CD4-positive, alpha-beta memory T cell (primary cell): ENCODE data around the gene MTERF1. TPM values are rescaled to one million over a fixed set of nuclear protein-coding genes. Genes with fewer than 3 reads are reported as not detected.
A peak's percentile ranks its signal among the peaks of the same experiment; 100 is the strongest.

Source experiments
- CTCF ChIA-PET: fragments of 350-600 bp; sonication (Branson Sonifier 250); formaldehyde crosslinking; loops from one replicate; lab custom pipeline; 2021; ENCODE audit warnings: inconsistent platforms; ENCODE audit not compliant: partially characterized antibody; lab: Charles Lee
- POLR2A ChIA-PET: fragments of 350-600 bp; sonication (Branson Sonifier 250); formaldehyde crosslinking; loops from one replicate; lab custom pipeline; 2021; ENCODE audit not compliant: partially characterized antibody; lab: Charles Lee
- DNase-seq, 5 donors: peaks; one replicate each; pipeline versions ENCODE4 v3.0.0 to v3.0.0-alpha.2; 2020 to 2022; ENCODE audit warnings: mixed read lengths in 1 of 5
- H3K27ac ChIP-seq: one replicate; pipeline ENCODE4 v1.7.0; 2013; ENCODE audit warnings: low read depth, low read length
- H3K27me3 ChIP-seq: 2 replicates; pipeline ENCODE4 v1.7.0; 2013; ENCODE audit warnings: mild to moderate bottlenecking, low read length, moderate library complexity; ENCODE audit not compliant: insufficient read depth
- H3K36me3 ChIP-seq: 2 replicates; pipeline ENCODE4 v1.7.0; 2013; ENCODE audit warnings: mild to moderate bottlenecking, low read length, moderate library complexity; ENCODE audit not compliant: insufficient read depth
- H3K4me1 ChIP-seq: 2 replicates; pipeline ENCODE4 v1.7.0; 2013; ENCODE audit warnings: mild to moderate bottlenecking, low read length, moderate library complexity; ENCODE audit not compliant: insufficient read depth
- H3K4me3 ChIP-seq, 2 donors: one replicate each; pipeline ENCODE4 v1.7.0; 2013; ENCODE audit warnings: low read length in 2 of 2, mild to moderate bottlenecking in 1 of 2
- H3K9me3 ChIP-seq, 2 donors: one replicate each; pipeline ENCODE4 v1.7.0; 2013; ENCODE audit warnings: low read length in 2 of 2, control low read depth in 1 of 2; ENCODE audit not compliant: control insufficient read depth in 1 of 2
- H3K27ac Mint-ChIP-seq, 7 donors: one replicate each; pipeline ENCODE4 v1.8.0; 2020 to 2021; ENCODE audit warnings: mixed read lengths in 7 of 7, mild to moderate bottlenecking in 6 of 7, inconsistent platforms in 3 of 7, moderate library complexity in 3 of 7
- H3K27me3 Mint-ChIP-seq, 2 donors: one replicate each; pipeline ENCODE4 v1.8.0; 2020 to 2021; ENCODE audit warnings: mixed read lengths in 2 of 2
- H3K36me3 Mint-ChIP-seq, 2 donors: one replicate each; pipeline ENCODE4 v1.8.0; 2020 to 2021; ENCODE audit warnings: mixed read lengths in 2 of 2, inconsistent platforms in 1 of 2, mild to moderate bottlenecking in 1 of 2
- H3K4me1 Mint-ChIP-seq, 4 donors: one replicate each; pipeline ENCODE4 v1.8.0; 2020 to 2021; ENCODE audit warnings: mixed read lengths in 4 of 4, mild to moderate bottlenecking in 1 of 4
- H3K4me3 Mint-ChIP-seq, 8 donors: one replicate each; pipeline ENCODE4 v1.8.0; 2020 to 2021; ENCODE audit warnings: mixed read lengths in 8 of 8, mild to moderate bottlenecking in 7 of 8, moderate library complexity in 6 of 8, inconsistent platforms in 3 of 8
- H3K9me3 Mint-ChIP-seq, 8 donors: one replicate each; pipeline ENCODE4 v1.8.0; 2020 to 2021; ENCODE audit warnings: mixed read lengths in 8 of 8, mild to moderate bottlenecking in 5 of 8, inconsistent platforms in 3 of 8, moderate library complexity in 1 of 8
- intact Hi-C: fragments of 100-400 bp; cut with micrococcal nuclease; formaldehyde crosslinking; loops from one replicate; pipeline ENCODE4 v1.15.1; 2023
- polyA plus RNA-seq, 2 donors: library from polyadenylated mRNA; unstranded; fragments of 300-500 nt; fragmentation: Illumina TruSeq; gene quantifications; one replicate each; pipeline ENCODE4 v1.2.3, GENCODE V29; 2021
- total RNA-seq, 2 experiments: library from RNA; stranded (reverse); gene quantifications; one replicate each; pipeline ENCODE4 v1.2.3, GENCODE V29; 2021

MTERF1 gene
- total and polyA plus RNA-seq, 4 experiments from 2014 or later, result 6.6 to 32.4 (median 23.6) TPM

DNA sequence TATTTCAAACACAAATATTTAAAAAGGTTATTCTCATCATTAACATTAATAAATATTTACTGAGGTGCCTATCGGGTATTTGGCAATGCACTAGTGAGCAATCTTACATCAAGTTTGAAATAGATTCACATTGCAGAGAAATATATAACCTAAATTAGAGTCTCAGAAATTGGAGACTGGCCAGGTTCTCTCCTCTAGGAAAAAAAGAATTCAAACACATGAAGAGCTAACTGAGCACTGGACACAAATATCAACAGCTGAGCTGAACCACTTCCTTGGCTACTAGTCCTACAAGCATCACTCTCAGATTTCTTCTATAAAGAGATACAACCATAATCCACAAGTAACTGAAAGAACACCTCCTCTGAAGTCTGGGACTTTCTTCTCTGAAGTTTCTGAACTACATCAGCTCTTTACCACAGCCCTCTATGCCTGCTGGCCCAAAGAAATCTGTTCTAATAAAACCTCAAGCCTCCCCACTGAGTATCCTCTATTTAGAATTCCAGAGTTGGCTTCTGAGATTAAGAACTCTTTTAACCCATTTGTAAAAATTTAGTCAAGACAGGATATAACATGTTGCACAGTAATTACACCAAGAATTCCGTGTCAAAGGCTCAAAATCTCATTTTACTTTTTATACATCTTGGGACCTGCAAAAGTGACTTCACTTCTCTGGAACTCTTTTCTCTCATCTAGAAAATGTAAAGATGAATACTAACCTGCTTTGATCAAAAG, 45.2 kb downstream of the MTERF1 start:
- Mint-ChIP-seq H3K36me3 (no peaks in the 10 kb centered on the region), H3K4me3 (no peak overlapping the region), H3K27ac (no peak overlapping the region), H3K4me1 (peaks cover 0 to 3% (median 0%) of the 10 kb centered on the region in 4 donors), H3K9me3 (no peaks in the 10 kb centered on the region), H3K27me3 (no peaks in the 10 kb centered on the region)
- Histone ChIP-seq H3K4me1 (no peaks in the 10 kb centered on the region), H3K9me3 (no peaks in the 10 kb centered on the region), H3K4me3 (no peak overlapping the region), H3K27ac (no peak overlapping the region), H3K36me3 (no peaks in the 10 kb centered on the region), H3K27me3 (no peaks in the 10 kb centered on the region)
- ChIA-PET POLR2A (interaction anchor here (0.7 kb wide), 1 partner anchor 613 kb away, joined by 3 read pairs; no protein-coding TSS in a partner anchor), CTCF (no interaction called here)
- intact Hi-C loops, result no loop called here
- no peak for DNase-seq

- H3K4me1 ChIP-seq, result no peaks in the 10 kb centered on the region
- Mint-ChIP-seq H3K27ac (no peak overlapping the region), H3K36me3 (no peaks in the 10 kb centered on the region), H3K27me3 (no peaks in the 10 kb centered on the region), H3K9me3 (no peaks in the 10 kb centered on the region), H3K4me3 (no peak overlapping the region), H3K4me1 (peaks cover 0 to 1% (median 0%) of the 10 kb centered on the region in 4 donors)
- no peaks in the 10 kb centered on the region for H3K36me3 ChIP-seq
- H3K9me3 ChIP-seq, result no peaks in the 10 kb centered on the region
- CTCF ChIA-PET, result no interaction called here
- intact Hi-C loops, result loop anchor here (5.0 kb wide), 1 partner anchor 630 kb away; no protein-coding TSS in a partner anchor
- no peak overlapping the region for H3K4me3 ChIP-seq
- POLR2A ChIA-PET, result no interaction called here
- no peaks in the 10 kb centered on the region for H3K27me3 ChIP-seq
- no peak for DNase-seq
- H3K27ac ChIP-seq, result no peak overlapping the region
These were observed 47.9 kb downstream of the MTERF1 start for GRCh38 chr7:91832493-91833045.

GRCh38 chr7:91827169-91827568, 53.3 kb downstream of the MTERF1 start:
- intact Hi-C loops, result no loop called here
- POLR2A ChIA-PET, result no interaction called here
- H3K4me1 Mint-ChIP-seq, result no peaks in the 10 kb centered on the region

DNA sequence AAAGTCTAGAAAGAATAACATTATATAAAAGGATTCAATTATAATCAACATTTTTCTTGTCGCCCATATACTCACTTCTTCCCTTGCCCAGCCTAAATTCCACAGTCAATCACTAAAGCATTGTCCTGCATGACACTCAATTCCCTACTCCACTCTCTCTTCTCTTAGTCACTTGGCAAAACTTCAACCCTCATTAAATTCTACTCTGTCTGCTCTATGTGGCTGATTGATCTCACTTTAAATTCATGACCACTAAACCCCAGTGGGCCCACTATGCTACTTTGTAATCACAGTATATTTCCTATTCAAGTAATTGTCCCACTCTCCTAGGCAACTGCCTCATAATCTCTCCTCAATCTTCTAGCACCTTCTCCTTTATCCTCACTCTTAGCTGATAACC, 54.1 kb downstream of the MTERF1 start:
- Mint-ChIP-seq H3K27me3 (no peaks in the 10 kb centered on the region), H3K4me3 (no peak overlapping the region), H3K9me3 (peaks cover 3 to 31% (median 24%) of the 10 kb centered on the region in 8 donors), H3K27ac (peak overlapping the region in 1 of 7 donors; percentile 0), H3K36me3 (peaks cover 7 to 40% of the 10 kb centered on the region in 2 donors), H3K4me1 (no peaks in the 10 kb centered on the region)
- H3K27ac ChIP-seq, result no peak overlapping the region
- no peaks in the 10 kb centered on the region for H3K9me3 ChIP-seq
- no peak for DNase-seq
- H3K27me3 ChIP-seq, result no peaks in the 10 kb centered on the region
- intact Hi-C loops, result no loop called here
- H3K4me3 ChIP-seq, result no peak overlapping the region
- ChIA-PET POLR2A (no interaction called here), CTCF (no interaction called here)
- H3K36me3 ChIP-seq, result no peaks in the 10 kb centered on the region
- H3K4me1 ChIP-seq, result no peaks in the 10 kb centered on the region

More at GRCh38 chr7:91827169-91827568, 53.3 kb downstream of the MTERF1 start:
- no peaks in the 10 kb centered on the region for H3K9me3 ChIP-seq
- no peaks in the 10 kb centered on the region for H3K4me1 ChIP-seq
- CTCF ChIA-PET, result no interaction called here
- Mint-ChIP-seq H3K27ac (no peak overlapping the region), H3K9me3 (peaks cover 0 to 23% (median 17%) of the 10 kb centered on the region in 8 donors), H3K27me3 (no peaks in the 10 kb centered on the region), H3K4me3 (no peak overlapping the region), H3K36me3 (peaks cover 4 to 36% of the 10 kb centered on the region in 2 donors)
- H3K27ac ChIP-seq, result no peak overlapping the region
- no peak for DNase-seq
- no peak overlapping the region for H3K4me3 ChIP-seq
- no peaks in the 10 kb centered on the region for H3K27me3 ChIP-seq
- H3K36me3 ChIP-seq, result no peaks in the 10 kb centered on the region

GRCh38 chr7:91824201-91824600, 56.3 kb downstream of the MTERF1 start:
- Mint-ChIP-seq H3K27ac (no peak overlapping the region), H3K9me3 (peaks cover 4 to 53% (median 45%) of the 10 kb centered on the region in 8 donors), H3K27me3 (no peaks in the 10 kb centered on the region), H3K36me3 (peaks cover 7 to 43% of the 10 kb centered on the region in 2 donors), H3K4me3 (no peak overlapping the region), H3K4me1 (no peaks in the 10 kb centered on the region)
- Histone ChIP-seq H3K27ac (no peak overlapping the region), H3K4me1 (no peaks in the 10 kb centered on the region), H3K27me3 (no peaks in the 10 kb centered on the region), H3K4me3 (no peak overlapping the region), H3K36me3 (no peaks in the 10 kb centered on the region), H3K9me3 (no peaks in the 10 kb centered on the region)
- POLR2A ChIA-PET, result no interaction called here
- intact Hi-C loops, result no loop called here
- CTCF ChIA-PET, result no interaction called here
- no peak for DNase-seq

Other genes starting within 250 kb of the MTERF1 start
- gene AKAP9, start 60.2 kb upstream of the MTERF1 start, total RNA-seq, result 10 to 100 TPM; 88.5 to 91.4 TPM
- 10 to 100 TPM in 1 of 2 donors, 1 to 10 TPM in 1; 8.6 to 53.6 TPM for gene AKAP9, start 60.2 kb upstream of the MTERF1 start, polyA plus RNA-seq